GM12878 (cell line): ENCODE data around the gene NPL. TPM values are rescaled to one million over a fixed set of nuclear protein-coding genes. Genes with fewer than 3 reads are reported as not detected.

Experiments used
- ATAC-seq: fragments of 200-7000 bp; cut with Tn5 transposase; 3 replicates; pipeline ENCODE4 v1.9.1; 2020; ENCODE audit warnings: mild to moderate bottlenecking, moderate library complexity
- BruUV-seq: library from RNA; stranded (reverse); fragments of 400-500 nt; replicated peaks from 2 replicates; lab custom pipeline; 2021; lab: Mats Ljungman, UMichigan
- CTCF ChIA-PET: fragments of 300-600 bp; sonication (Branson Sonifier 250); formaldehyde crosslinking; extraction: SDS; loops from one replicate; lab custom pipeline; 2021; ENCODE audit warnings: inconsistent platforms; lab: Yijun Ruan, JAX
- POLR2A ChIA-PET: fragments of 350-600 bp; formaldehyde crosslinking; extraction: SDS; loops from one replicate; lab custom pipeline; 2021; ENCODE audit warnings: inconsistent platforms; lab: Charles Lee
- RAD21 ChIA-PET: fragments of 300-600 bp; sonication (Branson Sonifier 250); formaldehyde crosslinking; loops from one replicate; lab custom pipeline; 2023; ENCODE audit warnings: antibody characterized with exemption; ENCODE audit not compliant: unreplicated experiment; lab: Charles Lee
- SMC1A ChIA-PET: fragments of 300-600 bp; sonication (Branson Sonifier 250); formaldehyde crosslinking; loops from one replicate; lab custom pipeline; 2023; ENCODE audit not compliant: unreplicated experiment, uncharacterized antibody; lab: Charles Lee
- DNase-seq: peaks from one replicate; pipeline ENCODE4 v3.0.0-alpha.2; 2011; ENCODE audit warnings: low read depth, low spot score
- FAIRE-seq: peaks from 3 replicates; lab custom pipeline; 2011; peaks lifted over from hg19 to GRCh38; lab: Jason Lieb, UNC
- H2AFZ ChIP-seq: 2 replicates; pipeline ENCODE4 v1.6.0; 2011; ENCODE audit warnings: low read depth, low read length, control low read depth; ENCODE audit not compliant: control insufficient read depth
- H3K27ac ChIP-seq: 2 replicates; pipeline ENCODE4 v1.5.1; 2011; ENCODE audit warnings: control low read depth; ENCODE audit not compliant: control insufficient read depth, insufficient read depth
- H3K27me3 ChIP-seq, 2 experiments: replicated peaks in 1 of 2; 2 replicates each; pipeline versions ENCODE4 v1.6.0 to v1.6.1; 2011; ENCODE audit warnings: low read length in 1 of 2; ENCODE audit not compliant: control insufficient read depth in 2 of 2, insufficient read depth in 2 of 2
- H3K36me3 ChIP-seq, 2 experiments: 2 replicates each; pipeline ENCODE4 v1.5.1; 2011; ENCODE audit warnings: low read length in 1 of 2; ENCODE audit not compliant: control insufficient read depth in 2 of 2, insufficient read depth in 2 of 2
- H3K4me1 ChIP-seq: 2 replicates; pipeline ENCODE4 v1.6.1; 2011; ENCODE audit warnings: mild to moderate bottlenecking, low read length, moderate library complexity, mixed read lengths; ENCODE audit not compliant: control insufficient read depth, insufficient read depth
- H3K4me2 ChIP-seq: 2 replicates; pipeline ENCODE4 v1.6.0; 2011; ENCODE audit warnings: control low read depth; ENCODE audit not compliant: control insufficient read depth, insufficient read depth
- H3K4me3 ChIP-seq: fragments of 200-600 bp; sonication (generic); 2 replicates; pipeline ENCODE4 v1.5.1; 2016
- H3K79me2 ChIP-seq: 2 replicates; pipeline ENCODE4 v1.6.0; 2011; ENCODE audit warnings: low read length; ENCODE audit not compliant: control insufficient read depth, insufficient read depth
- H3K9ac ChIP-seq: 2 replicates; pipeline ENCODE4 v1.8.0; 2011; ENCODE audit warnings: low read length, control low read depth, mixed read lengths; ENCODE audit not compliant: control insufficient read depth, insufficient read depth
- H3K9me3 ChIP-seq: replicated peaks from 3 replicates; pipeline ENCODE4 v1.5.1; 2011; ENCODE audit warnings: mild to moderate bottlenecking, low read length; ENCODE audit not compliant: control insufficient read depth, insufficient read depth
- H4K20me1 ChIP-seq: 2 replicates; pipeline ENCODE4 v1.6.0; 2011; ENCODE audit not compliant: control insufficient read depth, insufficient read depth
- ATF2 ChIP-seq: IDR thresholded peaks from 2 replicates; pipeline ENCODE4 v1.6.1; 2012; ENCODE audit warnings: low read length, inconsistent platforms
- BHLHE40 ChIP-seq, 2 experiments: fragments of 450-650 bp in 1 of 2; IDR thresholded peaks; 2 replicates each; pipeline ENCODE4 v1.6.1; 2011 to 2017; ENCODE audit warnings: low read depth in 2 of 2, borderline replicate concordance in 1 of 2, improper control_type of control experiment in 1 of 2, low read length in 1 of 2, mild to moderate bottlenecking in 1 of 2
- CBX3 ChIP-seq: fragments of 200-600 bp; sonication (generic); IDR thresholded peaks from 2 replicates; pipeline ENCODE4 v1.6.1; 2016; ENCODE audit warnings: low read depth, borderline replicate concordance
- EP300 ChIP-seq, 2 experiments: fragments of 150-350 bp in 1 of 2; IDR thresholded peaks; 2 replicates each; pipeline ENCODE4 v1.6.1; 2011 to 2012; ENCODE audit warnings: low read depth in 2 of 2, low read length in 2 of 2, borderline replicate concordance in 1 of 2, improper control_type of control experiment in 1 of 2, inconsistent platforms in 1 of 2; ENCODE audit not compliant: control insufficient read depth in 1 of 2
- IRF3 ChIP-seq: fragments of 450-650 bp; IDR thresholded peaks from 2 replicates; pipeline ENCODE4 v1.6.1; 2014; ENCODE audit warnings: mild to moderate bottlenecking
- MEF2B ChIP-seq: fragments of 450-650 bp; IDR thresholded peaks from 2 replicates; pipeline ENCODE4 v1.6.1; 2018; ENCODE audit warnings: mild to moderate bottlenecking, moderate library complexity; ENCODE audit not compliant: partially characterized antibody, poor library complexity, severe bottlenecking
- NFIC ChIP-seq: IDR thresholded peaks from 2 replicates; pipeline ENCODE4 v1.6.1; 2012; ENCODE audit warnings: low read depth, mild to moderate bottlenecking, inconsistent platforms, low read length, moderate library complexity
- PAX8 ChIP-seq: fragments of 450-650 bp; IDR thresholded peaks from 2 replicates; pipeline ENCODE4 v1.6.1; 2017; ENCODE audit warnings: mild to moderate bottlenecking, moderate library complexity
- PKNOX1 ChIP-seq: fragments of 450-650 bp; IDR thresholded peaks from 2 replicates; pipeline ENCODE4 v1.6.1; 2016; ENCODE audit warnings: mild to moderate bottlenecking
- POLR2AphosphoS5 ChIP-seq: IDR thresholded peaks from 2 replicates; pipeline ENCODE4 v1.6.1; 2011; ENCODE audit warnings: mild to moderate bottlenecking, low read length, inconsistent platforms
- POU2F2 ChIP-seq: IDR thresholded peaks from 3 replicates; pipeline ENCODE4 v1.6.1; 2011; ENCODE audit warnings: low read depth, mild to moderate bottlenecking, low read length, borderline replicate concordance
- RB1 ChIP-seq: fragments of 450-650 bp; formaldehyde crosslinking; IDR thresholded peaks from 2 replicates; pipeline ENCODE4 v1.6.1; 2017; ENCODE audit warnings: mild to moderate bottlenecking, borderline replicate concordance
- RBBP5 ChIP-seq: fragments of 200-600 bp; sonication (generic); conservative IDR thresholded peaks from 2 replicates; pipeline ENCODE4 v1.6.1; 2016
- TARDBP ChIP-seq: IDR thresholded peaks from 2 replicates; pipeline ENCODE4 v1.6.1; 2016; ENCODE audit warnings: borderline replicate concordance
- TBL1XR1 ChIP-seq: IDR thresholded peaks from 2 replicates; pipeline ENCODE4 v1.6.1; 2012; ENCODE audit warnings: low read depth, low read length, improper control_type of control experiment
- ZNF384 ChIP-seq: IDR thresholded peaks from 2 replicates; pipeline ENCODE4 v1.6.1; 2012; ENCODE audit warnings: low read depth, mild to moderate bottlenecking, low read length, improper control_type of control experiment, borderline replicate concordance
- WGBS: methylation state at CpG from one replicate; pipeline ENCODE4 v1.1.6; 2016; ENCODE audit warnings: low lambda C conversion rate; ENCODE audit not compliant: insufficient replicate concordance, insufficient coverage; ENCODE audit errors: missing lambda C conversion rate; 5-methylcytosine and 5-hydroxymethylcytosine counted together
- in situ Hi-C: fragments of 300-500 bp; cut with MboI; formaldehyde crosslinking; loops from 9 replicates; pipeline ENCODE4 v1.14.3; 2018; ENCODE audit warnings: mixed read lengths
- intact Hi-C: fragments of 100-400 bp; cut with micrococcal nuclease; formaldehyde crosslinking; loops from one replicate; pipeline ENCODE4 v1.14.2; 2022; ENCODE audit not compliant: unreplicated experiment
- polyA plus RNA-seq, 11 experiments: library from polyadenylated mRNA; depleted of rRNA in 4 of 11; unstranded in 6 of 11; stranded (reverse) in 5 of 11; fragments of >200 nt; fragmentation: Nextera tagmentation in 4 of 11; fragmentation: Illumina TruSeq in 1 of 11; extraction: Ambion mirVana in 4 of 11; extraction: Trizol in 1 of 11; gene quantifications; 1 replicate in 1 of 11; 2 replicates in 10 of 11; pipeline versions ENCODE4 v1.2.1 to v1.2.3, GENCODE V29; 2011 to 2016; ENCODE audit warnings: inconsistent platforms in 2 of 11, missing spikeins in 2 of 11, low read depth in 1 of 11
- total RNA-seq, 4 experiments: library from RNA; depleted of rRNA in 3 of 4; stranded (reverse); fragments of >200 nt in 3 of 4; fragmentation: Illumina TruSeq in 1 of 4; extraction: Trizol in 1 of 4; gene quantifications; 2 replicates each; pipeline versions ENCODE4 v1.2.1 to v1.2.3, GENCODE V29; 2013 to 2021

The NPL gene
- total and polyA plus RNA-seq, 10 of the 15 experiments (the other 5 are each of a cell fraction or from before 2014, with no cell fraction given), result 5.3 to 19.2 (median 10.0) TPM

- Histone ChIP-seq H4K20me1 (peaks cover 21% of the 10 kb centered on the region), H3K4me2 (peak overlapping the region; percentile 91), H3K9me3 (no peaks in the 10 kb centered on the region), H3K27ac (peak overlapping the region; percentile 22; the same call in 1 of the 2 replicates), H3K4me3 (peak overlapping the region; percentile 91), H3K4me1 (peaks cover 7% of the 10 kb centered on the region), H3K9ac (peak overlapping the region; percentile 44), H3K27me3 (no peaks in the 10 kb centered on the region), H3K36me3 (peaks cover 5 to 17% of the 10 kb centered on the region in 2 experiments), H3K79me2 (peaks cover 72% of the 10 kb centered on the region), H2AFZ (no peak overlapping the region)
- WGBS, result 2% methylated on average over 10 of the region's 10 CpGs
- ChIA-PET CTCF (interaction anchor here (2.6 kb wide), 1 partner anchor 57 kb away, joined by 14 read pairs; no protein-coding TSS in a partner anchor), SMC1A (interaction anchor here (2.9 kb wide), 1 partner anchor 51 kb away, joined by 19 read pairs; the partner anchor contains the start of gene NPL), POLR2A (interaction anchor here (2.1 kb wide), 1 partner anchor 12 kb away, joined by 15 read pairs; no protein-coding TSS in a partner anchor), RAD21 (interaction anchor here (1.9 kb wide), 1 partner anchor 12 kb away, joined by 7 read pairs; no protein-coding TSS in a partner anchor)
- intact Hi-C loops, result no loop called here
- DNase-seq (no peak), ATAC-seq (0 out of 3 replicates have a peak, but pooled peaks have one; percentile 10), FAIRE-seq (no peak)
- TSS peak; percentile 39 for BruUV-seq
- in situ Hi-C loops, result no loop called here
- TF ChIP-seq RBBP5 (no peak), IRF3 (no peak), RB1 (no peak), POU2F2 (peak; percentile 86; the same call in 1 of the 3 replicates), PKNOX1 (no peak), ZNF384 (no peak), PAX8 (no peak), EP300 (IDR thresholded peaks at IDR 0.05; ENCODE audit: borderline replicate concordance in 1 of 2, control insufficient read depth in 1 of 2, low read depth in 2 of 2, low read length in 2 of 2) (no peak), POLR2AphosphoS5 (no peak), BHLHE40 (IDR thresholded peaks at IDR 0.05; ENCODE audit: borderline replicate concordance in 1 of 2, low read depth in 2 of 2, low read length in 1 of 2) (peak in 1 of 2 experiments; percentile 28; a peak in 1 of 4 replicates), TARDBP (no peak), NFIC (no peak), ATF2 (no peak), TBL1XR1 (no peak), CBX3 (no peak), MEF2B (no peak)
Measured at GRCh38 chr1:182841368-182841988, 51.9 kb downstream of the NPL start.
